IMR-90 (cell line): Measurements from ENCODE around the gene POU6F1. TPM values are rescaled to one million over a fixed set of nuclear protein-coding genes. Genes with fewer than 3 reads are reported as not detected.

Experiments used
- ATAC-seq: fragments of 200-7000 bp; cut with Tn5 transposase; 2 replicates; pipeline ENCODE4 v1.9.1; 2020; ENCODE audit warnings: low read depth, mild to moderate bottlenecking, moderate library complexity
- BruUV-seq: library from RNA; stranded (reverse); fragments of 400-500 nt; replicated peaks from 2 replicates; lab custom pipeline; 2021; lab: Mats Ljungman, UMichigan
- CTCF ChIA-PET: fragments of 300-600 bp; formaldehyde crosslinking; extraction: SDS; loops from one replicate; lab custom pipeline; 2021; ENCODE audit warnings: antibody characterized with exemption; lab: Yijun Ruan, JAX
- POLR2A ChIA-PET: fragments of 300-600 bp; sonication (Branson Sonifier 250); formaldehyde crosslinking; loops from one replicate; lab custom pipeline; 2022; ENCODE audit warnings: antibody characterized with exemption; ENCODE audit not compliant: unreplicated experiment; lab: Charles Lee
- DNase-seq: peaks from one replicate; pipeline ENCODE4 v3.0.0; 2013
- H2AFZ ChIP-seq: replicated peaks from 2 replicates; pipeline ENCODE3; 2013; ENCODE audit warnings: low read length, mild to moderate bottlenecking; ENCODE audit not compliant: poor library complexity
- H2AK5ac ChIP-seq: 2 replicates; pipeline ENCODE4 v1.6.1; 2013; ENCODE audit warnings: low read depth, low read length, inconsistent platforms
- H2AK9ac ChIP-seq: replicated peaks from 2 replicates; pipeline ENCODE3; 2013; ENCODE audit warnings: mild to moderate bottlenecking, low read depth, low read length, moderate library complexity; ENCODE audit not compliant: poor library complexity
- H2BK120ac ChIP-seq: 2 replicates; pipeline ENCODE4 v1.6.1; 2013; ENCODE audit warnings: low read depth, low read length, inconsistent platforms
- H2BK15ac ChIP-seq: 3 replicates; pipeline ENCODE4 v1.6.1; 2013; ENCODE audit warnings: low read depth, low read length, inconsistent platforms
- H2BK20ac ChIP-seq: 2 replicates; pipeline ENCODE4 v1.6.1; 2013; ENCODE audit warnings: low read depth, mild to moderate bottlenecking, inconsistent platforms, low read length, moderate library complexity
- H2BK5ac ChIP-seq: 2 replicates; pipeline ENCODE4 v1.6.1; 2013; ENCODE audit warnings: mild to moderate bottlenecking, low read depth, low read length, inconsistent platforms; ENCODE audit not compliant: poor library complexity, severe bottlenecking
- H3K14ac ChIP-seq: replicated peaks from 2 replicates; pipeline ENCODE4 v1.6.1; 2013; ENCODE audit warnings: low read depth, low read length, inconsistent platforms
- H3K18ac ChIP-seq: 2 replicates; pipeline ENCODE4 v1.6.1; 2013; ENCODE audit warnings: low read depth, low read length, control low read depth
- H3K23ac ChIP-seq: 2 replicates; pipeline ENCODE4 v1.6.1; 2013; ENCODE audit warnings: low read depth, low read length, inconsistent platforms
- H3K27ac ChIP-seq: 2 replicates; pipeline ENCODE4 v1.5.1; 2013; ENCODE audit warnings: mild to moderate bottlenecking, control low read depth, low read length; ENCODE audit not compliant: insufficient read depth
- H3K27me3 ChIP-seq: 2 replicates; pipeline ENCODE4 v1.6.1; 2013; ENCODE audit warnings: low read length; ENCODE audit not compliant: control insufficient read depth, insufficient read depth
- H3K36me3 ChIP-seq: 2 replicates; pipeline ENCODE4 v1.6.1; 2013; ENCODE audit warnings: low read length, mixed read lengths; ENCODE audit not compliant: control insufficient read depth, insufficient read depth
- H3K4ac ChIP-seq: 2 replicates; pipeline ENCODE4 v1.6.1; 2013; ENCODE audit warnings: low read depth, low read length, inconsistent platforms
- H3K4me1 ChIP-seq: 2 replicates; pipeline ENCODE4 v1.6.1; 2013; ENCODE audit warnings: low read length, mixed read lengths; ENCODE audit not compliant: control insufficient read depth, insufficient read depth
- H3K4me2 ChIP-seq: 2 replicates; pipeline ENCODE4 v1.6.1; 2013; ENCODE audit warnings: low read depth, mild to moderate bottlenecking, control low read depth, low read length, moderate library complexity
- H3K4me3 ChIP-seq: 2 replicates; pipeline ENCODE4 v1.5.1; 2013; ENCODE audit warnings: low read depth, mild to moderate bottlenecking, control low read depth, low read length, moderate library complexity; ENCODE audit not compliant: insufficient read depth
- H3K56ac ChIP-seq: 2 replicates; pipeline ENCODE4 v1.6.1; 2013; ENCODE audit warnings: low read length, inconsistent platforms; ENCODE audit not compliant: insufficient read depth; ENCODE audit errors: extremely low read depth
- H3K79me1 ChIP-seq, 2 experiments: 2 replicates each; pipeline ENCODE4 v1.6.1; 2013; ENCODE audit warnings: low read length in 2 of 2, inconsistent platforms in 1 of 2, low read depth in 1 of 2
- H3K9ac ChIP-seq: 2 replicates; pipeline ENCODE4 v1.6.1; 2013; ENCODE audit warnings: low read depth, low read length, control low read depth
- H3K9me1 ChIP-seq: 2 replicates; pipeline ENCODE4 v1.6.1; 2013; ENCODE audit warnings: low read length, inconsistent platforms; ENCODE audit not compliant: insufficient read depth
- H3K9me3 ChIP-seq: 2 replicates; pipeline ENCODE4 v1.6.1; 2013; ENCODE audit warnings: low read length; ENCODE audit not compliant: control insufficient read depth, insufficient read depth
- H4K20me1 ChIP-seq: 2 replicates; pipeline ENCODE4 v1.6.1; 2013; ENCODE audit warnings: low read length, inconsistent platforms; ENCODE audit not compliant: insufficient read depth
- H4K5ac ChIP-seq: 2 replicates; pipeline ENCODE4 v1.6.1; 2013; ENCODE audit warnings: mild to moderate bottlenecking, low read depth, low read length, control low read depth
- H4K8ac ChIP-seq, 2 experiments: 2 replicates each; pipeline ENCODE4 v1.6.1; 2013; ENCODE audit warnings: low read depth in 2 of 2, low read length in 2 of 2, control low read depth in 1 of 2, inconsistent platforms in 1 of 2
- H4K91ac ChIP-seq: 2 replicates; pipeline ENCODE4 v1.6.1; 2013; ENCODE audit warnings: low read depth, low read length, inconsistent platforms; ENCODE audit not compliant: insufficient read depth
- CEBPB ChIP-seq: IDR thresholded peaks from 2 replicates; pipeline ENCODE4 v1.6.1; 2012; ENCODE audit warnings: low read depth, low read length, improper control_type of control experiment
- FOS ChIP-seq: fragments of 150-350 bp; IDR thresholded peaks from 2 replicates; pipeline ENCODE4 v1.6.1; 2016; ENCODE audit warnings: low read depth, low read length
- MAFK ChIP-seq: IDR thresholded peaks from 2 replicates; pipeline ENCODE4 v1.6.1; 2012; ENCODE audit warnings: low read depth, low read length, improper control_type of control experiment
- MAZ ChIP-seq: IDR thresholded peaks from 2 replicates; pipeline ENCODE4 v1.6.1; 2012; ENCODE audit warnings: low read depth, mild to moderate bottlenecking, low read length, improper control_type of control experiment, moderate library complexity, borderline replicate concordance
- MXI1 ChIP-seq: IDR thresholded peaks from 2 replicates; pipeline ENCODE4 v1.6.1; 2012; ENCODE audit warnings: low read depth, mild to moderate bottlenecking, low read length, moderate library complexity, borderline replicate concordance
- NFE2L2 ChIP-seq: fragments of 150-350 bp; IDR thresholded peaks from 2 replicates; pipeline ENCODE4 v1.6.1; 2016; ENCODE audit warnings: low read depth, mild to moderate bottlenecking, low read length
- RFX5 ChIP-seq: IDR thresholded peaks from 2 replicates; pipeline ENCODE4 v1.8.0; 2012; ENCODE audit warnings: low read depth, mild to moderate bottlenecking, low read length, moderate library complexity
- SMC3 ChIP-seq: fragments of 150-350 bp; IDR thresholded peaks from 2 replicates; pipeline ENCODE4 v1.6.1; 2016; ENCODE audit warnings: low read depth, mild to moderate bottlenecking, antibody characterized with exemption, low read length, moderate library complexity
- WGBS, 2 experiments: methylation state at CpG; one replicate each; pipeline versions ENCODE4 v1.1.5 to v1.1.7; 2013; ENCODE audit warnings: missing lambda C conversion rate in 2 of 2; ENCODE audit not compliant: insufficient read length in 1 of 2; ENCODE audit errors: extremely low coverage in 2 of 2; 5-methylcytosine and 5-hydroxymethylcytosine counted together
- dilution Hi-C: fragments of 300-500 bp; cut with HindIII; formaldehyde crosslinking; loops from one replicate; pipeline ENCODE4 v1.14.3; 2018; ENCODE audit warnings: low sequenced_read_pairs; ENCODE audit not compliant: unreplicated experiment
- in situ Hi-C: fragments of 300-500 bp; cut with MboI; formaldehyde crosslinking; loops from 3 replicates; pipeline ENCODE4 v1.14.3; 2019; ENCODE audit warnings: low sequenced_read_pairs, inconsistent platforms, mixed read lengths
- intact Hi-C: fragments of 100-400 bp; cut with micrococcal nuclease; formaldehyde crosslinking; loops from 2 replicates; pipeline ENCODE4 v1.10.0; 2022
- polyA plus RNA-seq, 3 experiments: library from polyadenylated mRNA; depleted of rRNA; stranded (reverse); fragments of >200 nt; gene quantifications; 2 replicates each; pipeline ENCODE4 v1.2.3, GENCODE V29; 2012; ENCODE audit warnings: low replicate concordance in 1 of 3
- total RNA-seq: library from RNA; depleted of rRNA; stranded (reverse); fragments of >200 nt; gene quantifications from 2 replicates; pipeline ENCODE4 v1.2.3, GENCODE V29; 2012
- TF ChIP-seq, protein P1 (sequence below): fragments of 150-350 bp; IDR thresholded peaks from 2 replicates; pipeline ENCODE4 v1.6.1; 2016; ENCODE audit warnings: low read depth, mild to moderate bottlenecking, low read length, moderate library complexity, borderline replicate concordance
- TF ChIP-seq, protein P2 (sequence below): fragments of 150-350 bp; IDR thresholded peaks from 2 replicates; pipeline ENCODE4 v1.6.1; 2017; ENCODE audit warnings: mild to moderate bottlenecking, antibody characterized with exemption, low read length, low read depth

The POU6F1 gene
- total and polyA plus RNA-seq, 2 of the 4 experiments (the other 2 are of a cell fraction), result 0.90 to 3.6 TPM

DNA sequence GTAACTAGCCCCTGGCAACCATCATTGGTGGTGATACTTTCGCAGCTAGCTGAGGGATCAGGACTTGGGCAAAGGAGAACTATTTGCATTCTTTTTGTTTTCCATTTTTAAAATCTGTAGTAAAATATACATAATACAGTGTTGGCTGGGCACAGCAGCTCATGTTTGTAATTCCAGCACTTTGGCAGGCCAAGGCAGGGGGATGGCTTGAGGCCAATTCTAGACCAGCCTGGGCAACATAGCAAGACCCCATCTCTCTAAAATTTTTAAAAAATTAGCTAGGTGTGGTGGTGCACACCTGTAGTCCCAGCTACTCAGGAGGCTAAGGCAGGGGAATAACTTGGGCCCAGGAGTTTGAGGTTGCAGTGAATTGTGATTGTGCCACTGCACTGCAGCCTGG is 64.9 kb downstream of the POU6F1 start:
- Histone ChIP-seq H3K18ac (no peak overlapping the region), H4K5ac (no peak overlapping the region), H2BK5ac (no peak overlapping the region), H3K14ac (no peak overlapping the region), H2AK5ac (no peak overlapping the region), H3K4me1 (peaks cover 2% of the 10 kb centered on the region; the same call in 1 of the 2 replicates), H3K4me3 (no peak overlapping the region), H4K91ac (no peak overlapping the region), H3K79me1 (peaks cover 18 to 44% of the 10 kb centered on the region in 2 experiments), H3K4ac (no peak overlapping the region), H3K9ac (no peak overlapping the region), H4K20me1 (peaks cover 15% of the 10 kb centered on the region; the same call in 1 of the 2 replicates), H3K4me2 (no peak overlapping the region), H2AFZ (no peak overlapping the region), H3K27ac (no peak overlapping the region), H4K8ac (no peak overlapping the region), H3K27me3 (no peaks in the 10 kb centered on the region), H3K9me1 (peaks cover 3% of the 10 kb centered on the region; the same call in 1 of the 2 replicates), H3K56ac (no peak overlapping the region), H3K36me3 (no peaks in the 10 kb centered on the region), H3K23ac (no peak overlapping the region), H2BK20ac (no peak overlapping the region), H2AK9ac (no peak overlapping the region), H3K9me3 (no peaks in the 10 kb centered on the region), H2BK15ac (no peak overlapping the region), H2BK120ac (no peak overlapping the region)
- ChIA-PET CTCF (no interaction called here), POLR2A (no interaction called here)
- TF ChIP-seq CEBPB (no peak), MAZ (no peak), RFX5 (no peak), MAFK (no peak), FOS (no peak), NFE2L2 (no peak), SMC3 (no peak), MXI1 (no peak)
- TF ChIP-seq, protein P1, sequence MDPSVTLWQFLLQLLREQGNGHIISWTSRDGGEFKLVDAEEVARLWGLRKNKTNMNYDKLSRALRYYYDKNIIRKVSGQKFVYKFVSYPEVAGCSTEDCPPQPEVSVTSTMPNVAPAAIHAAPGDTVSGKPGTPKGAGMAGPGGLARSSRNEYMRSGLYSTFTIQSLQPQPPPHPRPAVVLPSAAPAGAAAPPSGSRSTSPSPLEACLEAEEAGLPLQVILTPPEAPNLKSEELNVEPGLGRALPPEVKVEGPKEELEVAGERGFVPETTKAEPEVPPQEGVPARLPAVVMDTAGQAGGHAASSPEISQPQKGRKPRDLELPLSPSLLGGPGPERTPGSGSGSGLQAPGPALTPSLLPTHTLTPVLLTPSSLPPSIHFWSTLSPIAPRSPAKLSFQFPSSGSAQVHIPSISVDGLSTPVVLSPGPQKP, result no peak
- TF ChIP-seq, protein P2, sequence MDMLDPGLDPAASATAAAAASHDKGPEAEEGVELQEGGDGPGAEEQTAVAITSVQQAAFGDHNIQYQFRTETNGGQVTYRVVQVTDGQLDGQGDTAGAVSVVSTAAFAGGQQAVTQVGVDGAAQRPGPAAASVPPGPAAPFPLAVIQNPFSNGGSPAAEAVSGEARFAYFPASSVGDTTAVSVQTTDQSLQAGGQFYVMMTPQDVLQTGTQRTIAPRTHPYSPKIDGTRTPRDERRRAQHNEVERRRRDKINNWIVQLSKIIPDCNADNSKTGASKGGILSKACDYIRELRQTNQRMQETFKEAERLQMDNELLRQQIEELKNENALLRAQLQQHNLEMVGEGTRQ, result no peak
- dilution Hi-C loops, result no loop called here
- DNase-seq (no peak), ATAC-seq (no peak)
- no CpG with 5 or more reads among the region's 1 CpG for WGBS, 2 experiments
- intact Hi-C loops, result no loop called here
- in situ Hi-C loops, result no loop called here
- no TSS peak for BruUV-seq
